Epithelial cell of esophagus (primary cell): ENCODE results near the gene TTC39C.

Source experiments
- DNase-seq: peaks from one replicate; pipeline ENCODE4 v3.0.0; 2010; ENCODE audit warnings: low read depth
- H3K4me3 ChIP-seq: 2 replicates; pipeline ENCODE4 v1.5.1; 2011; ENCODE audit warnings: mild to moderate bottlenecking, low read length, control low read depth
- CTCF ChIP-seq: IDR thresholded peaks from 2 replicates; pipeline ENCODE4 v1.5.1; 2011; ENCODE audit warnings: low read depth, mild to moderate bottlenecking, low read length, control low read depth, inconsistent platforms; ENCODE audit not compliant: insufficient read depth; ENCODE audit errors: missing control alignments

The TTC39C gene

GRCh38 chr18:24016643-24017042, 2.1 kb downstream of the TTC39C start:
- peak overlapping the region; percentile 81 for H3K4me3 ChIP-seq
- TF ChIP-seq CTCF, result peak; percentile 63
- peak; percentile 59 for DNase-seq

GRCh38 chr18:24018299-24018886, 3.8 kb downstream of the TTC39C start:
- TF ChIP-seq CTCF, result no peak
- DNase-seq, result no peak
- H3K4me3 ChIP-seq, result no peak overlapping the region

DNA sequence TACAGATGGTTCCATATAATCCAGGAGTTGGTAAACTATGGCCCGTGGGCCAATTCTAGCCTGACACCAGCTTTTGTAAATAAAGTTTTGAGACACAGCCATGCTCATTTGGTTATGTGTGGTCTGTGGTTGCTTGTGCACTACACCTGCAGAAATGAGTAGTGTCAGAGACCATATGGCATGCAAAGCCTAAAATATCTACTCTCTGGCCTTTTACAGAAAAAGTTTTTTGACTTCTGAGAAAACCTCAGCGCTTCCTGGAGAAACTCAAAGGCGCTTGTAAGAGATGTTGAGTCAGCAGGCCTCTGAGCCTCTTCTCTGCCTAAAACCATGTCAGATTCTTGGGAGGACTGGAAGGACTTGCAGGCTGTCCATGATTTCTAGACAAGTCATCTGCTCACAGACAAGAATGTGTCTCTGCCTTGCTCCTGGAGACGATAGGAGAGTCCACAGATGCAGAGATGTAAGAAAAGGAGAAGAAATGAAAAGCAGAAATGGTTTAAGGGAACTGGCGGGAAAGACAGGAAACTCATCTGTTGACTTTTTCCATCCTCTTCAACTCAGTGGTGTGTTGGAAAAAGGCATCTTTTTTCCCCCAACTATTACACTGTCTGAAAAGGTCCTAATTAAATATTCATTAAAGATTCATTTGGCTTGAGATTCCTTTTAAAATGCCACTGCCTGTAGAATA, 5.2 kb downstream of the TTC39C start:
- no peak for DNase-seq
- TF ChIP-seq CTCF, result no peak
- H3K4me3 ChIP-seq, result no peak overlapping the region

DNA sequence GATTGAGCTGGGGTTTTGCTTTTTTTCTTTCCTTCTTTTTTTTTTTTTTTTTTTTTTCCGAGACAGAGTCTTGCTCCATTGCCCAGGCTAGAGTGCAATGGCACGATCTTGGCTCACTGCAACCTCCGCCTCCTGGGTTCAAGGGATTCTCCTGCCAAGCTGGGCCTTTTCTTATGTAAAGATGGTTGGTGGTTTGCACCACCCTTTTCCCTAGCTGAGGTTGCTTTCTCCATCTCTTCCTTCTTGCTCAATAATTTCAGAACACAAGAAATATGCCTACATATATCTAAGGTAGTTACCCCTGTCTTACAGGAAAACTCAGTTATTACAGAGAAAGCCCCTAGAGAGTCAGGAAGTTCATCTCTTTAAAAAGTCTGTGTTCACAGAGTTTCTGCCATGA, 7.0 kb downstream of the TTC39C start:
- no peak for DNase-seq
- no peak for TF ChIP-seq CTCF
- no peak overlapping the region for H3K4me3 ChIP-seq

- H3K4me3 ChIP-seq, result no peak overlapping the region
- TF ChIP-seq CTCF, result no peak
- DNase-seq, result no peak
These were observed 7.6 kb downstream of the TTC39C start for GRCh38 chr18:24022161-24022560.

GRCh38 chr18:24023185-24023814, 8.7 kb downstream of the TTC39C start:
- no peak overlapping the region for H3K4me3 ChIP-seq
- peak; percentile 34 for TF ChIP-seq CTCF
- DNase-seq, result peak; percentile 81
